HG02870 (cell line): Measurements from ENCODE around the gene NRF1.
"Not testable (repeated sequence)": the region's sequence is repeated elsewhere in the genome, so short reads cannot be mapped to it uniquely, and the experiment has no call there.

Experiments
- ATAC-seq: cut with Tn5 transposase; IDR thresholded peaks from one replicate; pipeline ENCODE4 v1.9.1; 2021; ENCODE audit warnings: mild to moderate bottlenecking, moderate library complexity; ENCODE audit not compliant: unreplicated experiment

NRF1 gene

DNA sequence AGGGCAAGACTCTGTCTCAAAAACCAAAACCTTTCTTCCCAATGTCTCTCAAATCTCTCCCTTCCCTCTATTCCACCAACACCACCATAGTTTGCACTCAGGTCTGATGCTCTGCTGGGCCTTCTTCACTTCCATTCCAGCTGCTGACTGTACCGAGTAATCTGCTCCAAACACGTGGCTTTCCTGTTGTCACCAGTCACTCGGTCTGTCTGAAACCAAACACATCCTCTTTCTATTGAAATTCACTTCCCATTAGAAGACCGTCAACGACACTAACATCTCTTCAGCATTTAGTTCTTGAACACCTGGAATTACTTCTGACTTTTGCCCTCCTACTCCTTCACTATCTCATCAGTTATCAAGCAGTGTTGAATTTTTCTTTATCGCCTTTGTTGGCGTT is 4.7 kb upstream of the NRF1 start:
- ATAC-seq: no peak

DNA sequence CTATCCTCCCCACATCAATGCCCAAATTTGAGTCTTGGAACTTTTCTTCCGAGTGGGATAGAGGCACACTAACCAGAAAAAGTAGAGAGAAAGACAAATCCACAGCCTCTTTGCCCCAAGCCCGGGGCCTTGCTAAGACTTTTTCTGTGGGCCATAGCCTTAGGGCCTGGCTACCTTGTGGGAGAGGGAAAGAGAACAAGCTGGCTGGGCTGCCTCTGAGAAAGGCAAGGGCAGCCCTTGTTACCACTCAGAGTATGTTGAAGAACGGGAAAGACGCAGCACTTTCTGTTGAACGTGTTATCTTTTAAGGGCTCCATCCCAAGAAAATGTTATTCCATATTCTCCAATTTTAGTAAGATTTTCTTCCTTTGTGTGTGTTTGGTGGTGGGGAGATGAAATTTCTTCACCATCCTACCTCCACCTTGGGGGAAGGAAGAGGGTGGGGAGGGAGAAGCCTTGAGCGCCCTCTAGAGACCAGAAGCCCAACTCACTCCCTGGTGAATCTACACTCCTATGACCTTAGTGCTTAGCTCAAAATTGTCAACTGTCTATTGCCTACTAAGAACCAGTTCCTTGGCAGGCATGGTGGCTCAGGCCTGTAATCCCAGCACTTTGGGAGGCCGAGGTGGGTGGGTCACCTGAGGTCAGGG is 3.9 kb upstream of the NRF1 start:
- no peak for ATAC-seq

DNA sequence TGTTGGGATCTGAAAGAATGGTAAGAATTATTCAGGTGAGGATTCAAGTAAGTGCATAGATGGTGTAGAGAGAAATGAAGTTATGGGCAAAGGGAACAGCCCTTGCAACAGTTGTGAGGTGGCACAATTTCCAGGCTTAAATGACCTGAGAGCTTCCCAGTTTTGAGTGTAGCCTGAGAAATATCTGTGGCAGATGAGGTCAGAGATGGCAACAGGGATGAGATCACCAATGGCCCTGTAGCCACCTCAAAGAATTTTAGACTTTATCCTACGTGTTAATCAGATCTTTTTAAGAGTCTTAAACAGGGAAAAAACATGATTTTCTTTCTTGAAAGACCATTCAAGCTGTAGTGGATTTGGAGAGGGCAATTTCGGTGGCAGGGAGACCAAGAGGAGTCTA is 1.9 kb upstream of the NRF1 start:
- ATAC-seq: no peak

- no peak for ATAC-seq
Observed at GRCh38 chr7:129610709-129611245, 743 bp upstream of the NRF1 start.

DNA sequence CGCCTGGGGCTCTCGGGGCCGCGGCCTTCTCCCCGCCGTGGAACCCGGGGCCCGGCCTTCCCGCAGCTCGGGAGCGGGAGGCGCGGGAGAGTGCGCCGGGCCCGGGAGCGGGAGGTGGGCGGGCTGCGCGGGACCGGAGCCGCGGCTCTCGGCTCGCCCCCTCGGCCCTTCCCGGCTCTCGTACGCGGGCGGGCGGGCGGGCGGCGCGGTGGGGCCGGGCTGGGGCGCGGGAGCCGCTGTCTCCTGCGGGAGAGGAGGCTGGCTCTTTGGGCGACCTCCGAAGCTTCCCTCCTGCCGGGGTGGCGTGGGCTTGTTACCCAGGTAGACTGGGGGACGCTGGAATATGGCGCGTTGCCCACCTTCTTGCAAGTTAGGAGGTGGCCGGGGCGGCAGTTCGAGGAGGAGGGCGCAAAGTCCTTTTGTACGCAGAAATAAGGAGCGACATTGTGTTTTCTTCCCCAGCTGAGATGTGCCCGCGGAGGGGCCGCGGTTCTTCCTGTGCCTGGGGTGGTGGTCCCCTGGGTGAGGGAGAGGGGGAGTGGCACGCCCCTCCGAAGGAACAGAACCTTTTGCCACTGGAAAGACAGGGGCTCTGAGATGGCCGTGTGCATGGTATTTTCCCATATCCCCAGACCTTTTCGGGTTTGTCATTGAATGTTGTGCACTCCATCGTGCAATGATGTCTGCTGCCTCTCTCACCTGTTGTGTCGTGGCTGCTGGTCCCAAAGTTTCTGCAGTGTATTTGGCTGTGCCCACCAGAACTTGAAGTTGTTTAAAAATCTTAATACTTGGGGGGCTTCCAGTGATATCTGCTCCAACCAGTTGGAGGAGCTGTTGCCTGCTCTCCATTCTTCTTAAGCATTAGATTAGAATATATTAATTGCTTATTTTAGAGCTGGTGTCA is 844 bp downstream of the NRF1 start:
- ATAC-seq: peak; percentile 5

GRCh38 chr7:129613016-129613337 is 1.5 kb downstream of the NRF1 start:
- no peak for ATAC-seq

DNA sequence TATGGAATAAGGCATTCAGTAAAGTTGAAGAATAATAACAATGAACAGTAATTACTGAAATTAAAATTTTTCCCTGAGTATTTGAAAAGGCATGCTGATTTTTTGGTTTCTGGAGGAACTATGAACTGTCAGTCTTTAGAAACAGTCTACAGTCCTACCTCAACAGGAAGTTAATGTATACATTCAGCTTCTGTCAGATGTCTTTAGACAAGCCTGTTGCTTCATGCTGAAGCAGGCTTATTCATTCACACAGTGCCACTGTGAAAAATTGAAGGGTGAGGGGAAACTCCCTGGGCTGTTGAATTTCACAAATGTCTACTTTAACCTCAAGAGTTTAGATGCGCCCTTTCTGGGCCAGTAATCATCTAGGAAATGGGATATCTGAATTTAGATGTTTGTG is 3.5 kb downstream of the NRF1 start:
- peak; percentile 40 for ATAC-seq

DNA sequence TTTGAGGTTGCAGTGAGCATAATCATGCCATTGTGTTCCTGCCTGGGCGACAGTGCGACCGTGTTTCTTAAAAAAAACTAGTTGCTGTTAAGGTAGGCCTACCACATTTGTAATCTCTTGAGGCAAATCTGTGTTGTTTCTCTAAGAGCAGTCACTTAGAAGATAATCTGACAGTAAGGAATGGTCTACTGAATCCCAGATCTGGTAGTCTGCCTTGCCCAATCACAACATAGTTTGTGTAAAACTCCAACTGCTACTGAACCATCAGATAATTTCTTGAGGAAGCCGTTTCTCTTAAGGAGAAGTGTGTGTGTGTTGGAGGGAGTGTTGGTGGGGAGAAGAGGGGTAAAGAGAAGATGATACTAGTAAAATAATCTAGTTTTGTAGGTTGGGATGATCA is 5.0 kb downstream of the NRF1 start:
- no peak for ATAC-seq

DNA sequence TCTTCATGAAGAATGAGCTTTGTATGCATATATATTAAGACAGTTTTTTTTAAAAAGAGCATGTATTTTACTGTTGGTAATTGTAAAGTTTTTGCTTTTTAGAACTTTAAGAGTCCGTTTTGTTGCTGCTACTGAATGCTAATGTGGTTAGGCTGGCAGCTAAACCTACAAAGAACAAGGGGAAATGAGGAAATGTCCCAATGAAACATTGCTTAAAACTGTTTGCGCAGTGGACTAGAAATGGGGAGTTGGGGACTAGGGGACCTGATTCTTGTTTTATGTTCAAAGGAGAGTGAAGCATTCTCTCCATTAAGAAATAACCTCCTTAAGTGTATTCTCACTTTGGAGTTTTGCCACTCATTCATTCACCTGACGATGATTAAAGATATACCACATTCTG is 5.7 kb downstream of the NRF1 start:
- ATAC-seq: no peak

DNA sequence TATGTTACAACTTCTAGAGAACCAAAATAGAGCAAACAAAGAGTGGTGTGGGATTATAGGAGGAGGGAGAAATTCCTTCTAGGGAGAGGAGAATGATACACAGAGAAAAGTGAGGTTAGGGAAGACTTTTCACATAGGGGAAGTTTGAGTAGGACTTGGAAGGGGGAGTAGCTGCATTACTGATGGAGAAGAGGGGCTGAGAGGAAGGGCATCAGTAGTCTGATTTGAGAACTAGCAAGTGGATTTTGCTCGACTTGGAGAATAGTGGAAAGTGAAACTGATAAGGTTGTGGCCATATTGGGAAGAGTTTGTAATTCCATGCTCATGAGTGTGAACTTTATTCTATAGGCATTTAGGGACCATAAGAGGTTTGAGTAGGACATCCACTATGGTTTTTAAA is 6.1 kb downstream of the NRF1 start:
- ATAC-seq: no peak

DNA sequence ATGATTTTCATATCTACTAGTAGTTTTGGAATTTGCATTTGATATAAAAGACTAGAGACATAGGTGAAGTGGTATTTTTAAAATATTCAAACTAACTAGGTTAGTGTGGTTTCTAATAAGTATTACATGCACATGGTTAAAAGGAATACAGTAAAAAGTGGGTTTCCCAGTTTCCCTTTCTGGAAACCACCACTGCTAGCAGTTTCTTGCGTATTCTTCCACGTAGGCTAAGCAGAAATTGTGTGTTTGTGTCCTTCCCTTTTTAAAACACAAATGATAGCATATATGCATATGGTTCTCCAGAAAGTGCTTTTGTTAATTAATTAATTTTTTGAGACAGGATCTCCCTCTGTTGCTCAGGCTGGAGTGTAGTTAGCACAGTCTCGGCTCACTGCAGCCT is 15.4 kb downstream of the NRF1 start:
- ATAC-seq: no peak

GRCh38 chr7:129630341-129630740 is 18.8 kb downstream of the NRF1 start:
- ATAC-seq: no peak

DNA sequence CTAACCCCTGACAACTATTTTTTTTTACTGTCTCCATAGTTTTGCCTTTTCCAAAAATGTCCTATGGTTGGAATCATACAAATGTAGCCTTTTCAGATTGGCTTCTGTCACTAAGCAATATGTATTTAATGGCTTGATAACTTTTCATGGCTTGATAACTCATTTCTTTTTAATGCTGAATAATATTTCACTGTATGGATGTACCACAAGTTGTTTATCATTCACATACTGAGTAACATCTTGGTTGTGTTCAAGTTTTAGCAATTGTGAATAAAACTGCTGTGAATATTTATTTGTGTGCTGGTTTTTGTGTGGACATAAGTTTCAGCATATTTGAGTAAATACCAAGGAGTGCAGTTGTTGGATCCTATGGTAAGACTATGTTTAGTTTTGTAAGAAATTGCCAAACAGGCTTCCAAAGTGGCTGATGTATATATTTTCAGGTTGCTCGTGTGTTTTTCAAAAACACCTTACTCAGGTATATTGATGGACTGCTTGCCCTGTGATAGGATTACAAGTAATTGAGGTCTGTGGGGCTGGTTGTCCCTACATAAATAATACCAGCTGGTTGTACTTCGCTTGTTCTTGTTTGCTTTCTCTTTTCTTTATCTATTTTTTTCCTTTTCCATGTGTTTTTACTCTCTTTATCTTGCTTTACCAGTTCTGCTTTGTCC is 23.0 kb downstream of the NRF1 start:
- no peak for ATAC-seq

- no peak for ATAC-seq
Observed at GRCh38 chr7:129635300-129636029, 23.9 kb downstream of the NRF1 start.

DNA sequence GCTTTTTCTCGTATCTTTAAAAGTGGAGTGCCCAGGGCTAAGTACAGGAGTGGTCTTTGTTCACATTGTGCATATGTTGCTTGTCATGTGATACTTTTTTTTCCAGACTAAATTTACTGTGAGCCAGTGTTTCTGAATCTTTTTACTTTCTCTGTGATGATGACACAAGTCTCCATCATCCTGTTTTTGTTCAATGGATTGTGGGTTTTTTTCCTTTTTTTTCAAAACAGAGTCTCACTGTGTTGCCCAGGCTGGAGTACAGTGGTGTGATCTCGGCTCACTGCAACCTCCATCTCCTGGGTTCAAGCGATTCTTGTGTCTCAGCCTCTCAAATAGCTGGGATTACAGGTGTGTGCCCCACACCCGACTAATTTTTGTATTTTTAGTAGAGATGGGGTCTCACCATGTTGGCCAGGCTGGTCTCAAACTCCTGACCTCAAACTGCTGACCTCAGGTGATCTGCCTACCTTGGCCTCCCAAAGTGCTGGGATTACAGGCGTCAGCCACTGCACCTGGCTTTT is 24.6 kb downstream of the NRF1 start:
- not testable (repeated sequence) for ATAC-seq

DNA sequence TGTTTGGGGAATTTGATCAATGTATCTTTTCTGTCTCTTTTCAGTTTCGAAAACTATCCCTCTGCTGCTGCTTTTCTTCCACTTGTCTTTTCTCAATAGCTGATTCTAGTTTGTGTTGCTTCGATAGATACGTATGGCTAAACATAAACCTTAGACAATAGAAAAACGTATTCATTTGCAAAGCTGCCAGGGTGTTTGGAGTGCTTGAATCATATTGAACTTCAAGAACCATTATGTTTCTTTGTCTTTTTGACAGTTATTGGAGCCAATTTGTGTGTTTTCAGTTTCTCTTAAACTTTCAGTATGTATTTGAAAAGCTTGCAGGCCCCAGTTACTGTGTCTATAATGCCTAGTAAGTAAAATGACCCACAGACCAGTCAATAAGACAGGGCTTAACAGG is 25.1 kb downstream of the NRF1 start:
- no peak for ATAC-seq

DNA sequence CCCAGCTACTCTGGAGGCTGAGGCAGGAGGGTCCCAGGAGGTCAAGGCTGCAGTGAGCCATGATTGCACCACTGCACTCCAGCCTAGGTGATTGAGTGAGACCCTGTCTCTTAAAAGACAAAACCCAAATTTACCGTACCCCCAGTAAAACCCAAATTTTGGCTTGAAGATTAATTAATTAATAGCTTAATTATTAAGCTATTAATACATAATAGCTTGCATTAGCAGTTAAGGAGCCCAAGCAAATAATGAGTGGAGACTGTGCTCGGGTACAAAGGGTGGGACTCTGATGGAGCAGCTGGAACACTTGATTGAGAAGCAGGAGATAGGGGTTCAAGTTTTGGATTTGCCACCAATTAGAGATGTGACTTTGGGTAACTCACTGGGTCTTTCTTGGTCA is 28.9 kb downstream of the NRF1 start:
- ATAC-seq: no peak

- ATAC-seq: no peak
Observed at GRCh38 chr7:129642871-129643549, 31.5 kb downstream of the NRF1 start.

GRCh38 chr7:129643550-129644170 is 32.1 kb downstream of the NRF1 start:
- no peak for ATAC-seq
